Loucy (cell line): ENCODE results near the gene ARF6.
"Not testable (repeated sequence)": the region's sequence is repeated elsewhere in the genome, so short reads cannot be mapped to it uniquely, and the experiment has no call there.

Experiments used
- H2AFZ ChIP-seq: fragments of 200-600 bp; sonication (generic); 2 replicates; pipeline ENCODE4 v1.6.0; 2016; ENCODE audit warnings: antibody characterized with exemption, mild to moderate bottlenecking, low read length, moderate library complexity
- H3F3A ChIP-seq: fragments of 200-600 bp; 2 replicates; pipeline ENCODE4 v1.6.0; 2016; ENCODE audit warnings: antibody characterized with exemption, low read depth, mild to moderate bottlenecking
- H3K27me3 ChIP-seq: fragments of 200-600 bp; sonication (generic); 2 replicates; pipeline ENCODE4 v1.6.1; 2014; ENCODE audit warnings: low read length, mild to moderate bottlenecking; ENCODE audit not compliant: insufficient read depth, poor library complexity, severe bottlenecking
- H3K36me3 ChIP-seq: fragments of 200-600 bp; sonication (generic); 2 replicates; pipeline ENCODE4 v1.6.1; 2016; ENCODE audit warnings: low read length; ENCODE audit not compliant: insufficient read depth
- H3K4me1 ChIP-seq: fragments of 200-600 bp; sonication (generic); 2 replicates; pipeline ENCODE4 v1.5.1; 2014; ENCODE audit warnings: low read length, mild to moderate bottlenecking; ENCODE audit not compliant: insufficient read depth, poor library complexity, severe bottlenecking
- H3K4me2 ChIP-seq: fragments of 200-600 bp; sonication (generic); 2 replicates; pipeline ENCODE4 v1.6.0; 2014; ENCODE audit warnings: antibody characterized with exemption, low read length, low read depth, mild to moderate bottlenecking; ENCODE audit not compliant: poor library complexity, severe bottlenecking
- H3K4me3 ChIP-seq: fragments of 200-600 bp; sonication (generic); 2 replicates; pipeline ENCODE4 v1.5.1; 2014; ENCODE audit warnings: low read length, mild to moderate bottlenecking, mixed read lengths; ENCODE audit not compliant: poor library complexity, severe bottlenecking
- H3K79me2 ChIP-seq: fragments of 200-600 bp; sonication (generic); 2 replicates; pipeline ENCODE4 v1.6.1; 2014; ENCODE audit warnings: low read length; ENCODE audit not compliant: insufficient read depth
- H3K9ac ChIP-seq: fragments of 200-600 bp; sonication (generic); 2 replicates; pipeline ENCODE4 v1.6.0; 2014; ENCODE audit warnings: mild to moderate bottlenecking, low read depth, low read length, moderate library complexity; ENCODE audit not compliant: poor library complexity, severe bottlenecking
- H3K9me2 ChIP-seq: fragments of 200-600 bp; sonication (generic); replicated peaks from 2 replicates; pipeline ENCODE4 v1.6.1; 2016; ENCODE audit warnings: low read depth, low read length, mixed read lengths
- H3K9me3 ChIP-seq: fragments of 200-600 bp; sonication (generic); 2 replicates; pipeline ENCODE4 v1.6.1; 2014; ENCODE audit warnings: mild to moderate bottlenecking, antibody characterized with exemption, low read length, low read depth; ENCODE audit not compliant: insufficient read depth
- H4K20me1 ChIP-seq: fragments of 200-600 bp; sonication (generic); 2 replicates; pipeline ENCODE4 v1.6.0; 2014; ENCODE audit warnings: antibody characterized with exemption, low read length, mild to moderate bottlenecking; ENCODE audit not compliant: insufficient read depth, poor library complexity, severe bottlenecking
- EZH2phosphoT487 ChIP-seq: fragments of 200-600 bp; IDR thresholded peaks from 2 replicates; pipeline ENCODE4 v1.6.1; 2018; ENCODE audit warnings: antibody characterized with exemption, mild to moderate bottlenecking, moderate library complexity, borderline replicate concordance
- TF ChIP-seq, protein P1 (sequence below): fragments of 200-600 bp; sonication (generic); conservative IDR thresholded peaks from 2 replicates; pipeline ENCODE4 v1.5.1; 2014; ENCODE audit warnings: mild to moderate bottlenecking, antibody characterized with exemption, low read length

ARF6 gene

DNA sequence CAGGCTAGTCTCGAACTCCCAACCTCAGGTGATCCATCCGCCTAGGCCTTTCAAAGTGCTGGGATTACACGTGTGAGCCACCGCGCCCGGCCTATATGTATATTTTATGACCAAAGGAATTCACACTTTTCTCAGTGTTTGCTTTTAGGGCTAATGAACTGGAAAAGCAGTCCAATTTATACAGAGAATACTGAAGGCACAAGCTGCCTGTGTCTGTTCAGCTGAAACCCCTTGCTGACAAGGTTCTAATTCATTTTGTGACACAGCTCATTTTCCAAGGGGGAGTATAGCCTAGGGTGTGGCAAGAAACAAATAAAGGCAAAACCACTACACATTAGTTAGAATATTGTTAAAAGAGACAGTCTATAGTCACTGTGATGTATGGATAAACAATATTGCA lies 22.0 kb upstream of the ARF6 start:
- no peak overlapping the region for H2AFZ ChIP-seq
- TF ChIP-seq, protein P1, sequence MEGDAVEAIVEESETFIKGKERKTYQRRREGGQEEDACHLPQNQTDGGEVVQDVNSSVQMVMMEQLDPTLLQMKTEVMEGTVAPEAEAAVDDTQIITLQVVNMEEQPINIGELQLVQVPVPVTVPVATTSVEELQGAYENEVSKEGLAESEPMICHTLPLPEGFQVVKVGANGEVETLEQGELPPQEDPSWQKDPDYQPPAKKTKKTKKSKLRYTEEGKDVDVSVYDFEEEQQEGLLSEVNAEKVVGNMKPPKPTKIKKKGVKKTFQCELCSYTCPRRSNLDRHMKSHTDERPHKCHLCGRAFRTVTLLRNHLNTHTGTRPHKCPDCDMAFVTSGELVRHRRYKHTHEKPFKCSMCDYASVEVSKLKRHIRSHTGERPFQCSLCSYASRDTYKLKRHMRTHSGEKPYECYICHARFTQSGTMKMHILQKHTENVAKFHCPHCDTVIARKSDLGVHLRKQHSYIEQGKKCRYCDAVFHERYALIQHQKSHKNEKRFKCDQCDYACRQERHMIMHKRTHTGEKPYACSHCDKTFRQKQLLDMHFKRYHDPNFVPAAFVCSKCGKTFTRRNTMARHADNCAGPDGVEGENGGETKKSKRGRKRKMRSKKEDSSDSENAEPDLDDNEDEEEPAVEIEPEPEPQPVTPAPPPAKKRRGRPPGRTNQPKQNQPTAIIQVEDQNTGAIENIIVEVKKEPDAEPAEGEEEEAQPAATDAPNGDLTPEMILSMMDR, result no peak
- TF ChIP-seq EZH2phosphoT487, result no peak
- H3K79me2 ChIP-seq, result no peaks in the 10 kb centered on the region

DNA sequence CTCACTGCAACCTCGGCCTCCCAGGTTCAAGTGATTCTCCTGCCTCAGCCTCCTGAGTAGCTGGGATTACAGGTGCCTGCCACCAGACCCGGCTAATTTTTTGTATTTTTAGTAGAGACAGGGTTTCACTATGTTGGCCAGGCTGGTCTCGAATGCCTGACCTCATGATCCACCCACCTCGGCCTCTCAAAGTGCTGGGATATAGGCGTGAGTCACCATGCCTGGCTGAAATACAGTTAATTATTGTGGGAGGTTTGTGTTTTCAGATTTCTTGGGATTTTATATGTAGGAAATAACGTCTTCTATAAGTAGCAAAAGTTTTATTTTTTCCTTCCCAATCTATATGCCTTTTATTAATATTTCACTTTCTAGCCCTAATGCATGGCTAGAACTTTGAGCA lies 19.3 kb upstream of the ARF6 start:
- H3K4me2 ChIP-seq, H3K4me1 ChIP-seq, H3K27me3 ChIP-seq, H3K9me3 ChIP-seq, H3F3A ChIP-seq, H3K79me2 ChIP-seq, H4K20me1 ChIP-seq, H3K36me3 ChIP-seq, H2AFZ ChIP-seq, H3K9me2 ChIP-seq, H3K9ac ChIP-seq, H3K4me3 ChIP-seq: not testable (repeated sequence)

More for the DNA sequence above, 22.0 kb upstream of the ARF6 start:
- Histone ChIP-seq H3K27me3 (no peaks in the 10 kb centered on the region), H3K4me2 (no peak overlapping the region), H3K36me3 (no peaks in the 10 kb centered on the region), H3K9ac (no peak overlapping the region), H3K4me3 (no peak overlapping the region), H3K4me1 (peaks cover 7% of the 10 kb centered on the region), H4K20me1 (no peaks in the 10 kb centered on the region), H3F3A (no peaks in the 10 kb centered on the region), H3K9me3 (no peaks in the 10 kb centered on the region), H3K9me2 (no peaks in the 10 kb centered on the region)

DNA sequence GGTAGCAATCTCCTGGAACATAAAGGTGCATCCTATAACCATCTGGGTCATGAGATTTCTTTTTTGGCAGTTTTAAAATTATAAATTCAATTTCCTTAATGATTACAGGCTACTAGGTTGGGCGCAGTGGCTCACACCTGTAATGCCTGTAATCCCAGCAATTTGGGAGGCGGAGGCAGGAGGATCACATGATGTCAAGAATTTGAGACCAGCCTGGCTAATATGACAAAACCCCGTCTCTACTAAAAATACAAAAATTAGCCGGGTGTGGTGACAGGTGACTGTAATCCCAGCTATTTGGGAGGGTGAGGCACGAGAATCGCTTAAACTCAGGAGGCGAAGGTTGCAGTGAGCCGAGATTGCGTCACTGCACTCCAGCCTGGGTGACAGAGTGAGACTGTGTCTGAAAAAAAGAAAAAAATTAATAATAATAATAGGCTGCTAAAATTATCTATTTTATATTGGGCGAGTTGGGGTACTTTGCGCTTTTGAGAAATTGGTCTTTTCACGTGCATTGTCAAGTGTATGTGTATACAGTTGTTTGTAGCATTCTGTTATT lies 17.2 kb upstream of the ARF6 start:
- no peak overlapping the region for H3K4me3 ChIP-seq
- no peaks in the 10 kb centered on the region for H3K9me2 ChIP-seq
- no peak overlapping the region for H2AFZ ChIP-seq
- no peak for TF ChIP-seq EZH2phosphoT487
- TF ChIP-seq, protein P1, result no peak
- no peaks in the 10 kb centered on the region for H3K27me3 ChIP-seq
- H3K9me3 ChIP-seq, result no peaks in the 10 kb centered on the region
- H3K4me2 ChIP-seq, result no peak overlapping the region
- no peaks in the 10 kb centered on the region for H4K20me1 ChIP-seq
- no peaks in the 10 kb centered on the region for H3F3A ChIP-seq
- H3K4me1 ChIP-seq, result no peaks in the 10 kb centered on the region
- no peak overlapping the region for H3K9ac ChIP-seq
- no peaks in the 10 kb centered on the region for H3K36me3 ChIP-seq
- H3K79me2 ChIP-seq, result no peaks in the 10 kb centered on the region

DNA sequence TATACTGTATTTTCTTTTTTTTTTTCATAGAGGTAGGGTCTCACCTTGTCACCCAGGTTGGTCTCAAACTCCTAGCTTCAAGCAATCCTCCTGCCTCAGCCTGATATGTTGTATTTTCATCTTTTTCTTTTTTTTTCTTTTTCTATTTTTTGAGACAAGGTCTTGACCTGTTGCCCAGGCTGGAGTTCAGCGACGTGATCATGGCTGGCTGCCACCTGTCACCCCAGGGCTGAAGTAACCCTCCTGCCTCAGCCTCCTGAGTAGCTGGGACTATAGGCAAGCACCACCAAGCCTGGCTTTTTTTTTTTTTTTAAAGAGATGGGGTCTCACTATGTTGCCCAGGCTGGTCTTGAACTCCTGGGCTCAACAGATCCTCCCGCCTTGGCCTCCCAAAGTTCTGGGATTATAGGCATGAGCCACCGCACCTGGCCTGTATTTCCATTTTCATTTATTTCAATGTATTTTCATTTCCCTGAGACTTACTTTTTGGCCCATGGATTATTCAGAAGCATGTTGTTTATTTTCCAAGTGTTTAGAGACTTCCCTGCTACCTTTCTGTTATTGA lies 16.2 kb upstream of the ARF6 start:
- no peak overlapping the region for H2AFZ ChIP-seq
- no peak overlapping the region for H3K9ac ChIP-seq
- H3K27me3 ChIP-seq, result no peaks in the 10 kb centered on the region
- no peak overlapping the region for H3K4me3 ChIP-seq
- no peaks in the 10 kb centered on the region for H4K20me1 ChIP-seq
- no peaks in the 10 kb centered on the region for H3K79me2 ChIP-seq
- no peaks in the 10 kb centered on the region for H3K4me1 ChIP-seq
- TF ChIP-seq, protein P1, result no peak
- no peak for TF ChIP-seq EZH2phosphoT487
- H3K9me3 ChIP-seq, result no peaks in the 10 kb centered on the region
- no peaks in the 10 kb centered on the region for H3K9me2 ChIP-seq
- H3K4me2 ChIP-seq, result no peak overlapping the region
- no peaks in the 10 kb centered on the region for H3K36me3 ChIP-seq
- H3F3A ChIP-seq, result no peaks in the 10 kb centered on the region
